HepG2 (cell line): ENCODE data around the gene QSOX1. TPM values are rescaled to one million over a fixed set of nuclear protein-coding genes. Genes with fewer than 3 reads are reported as not detected.

Source experiments
- GABPA ChIP-seq, 2 experiments: IDR thresholded peaks; 2 replicates each; pipeline ENCODE4 v1.6.1; 2011 to 2016; ENCODE audit warnings: low read depth in 2 of 2, low read length in 1 of 2, missing biosample characterization in 1 of 2, missing genetic modification characterization in 1 of 2
- MAZ ChIP-seq, 2 experiments: sonication (generic) in 1 of 2; formaldehyde crosslinking in 1 of 2; IDR thresholded peaks; 2 replicates each; pipeline versions ENCODE4 v1.5.0 to v1.6.1; 2012 to 2020; ENCODE audit warnings: low read depth in 2 of 2, mild to moderate bottlenecking in 2 of 2, borderline replicate concordance in 1 of 2, improper control_type of control experiment in 1 of 2, low read length in 1 of 2, missing genetic modification reagents in 1 of 2, moderate library complexity in 1 of 2
- MIER3 ChIP-seq: IDR thresholded peaks from 2 replicates; pipeline ENCODE4 v1.6.1; 2016; ENCODE audit warnings: missing compliant biosample characterization, borderline replicate concordance
- NONO ChIP-seq, 2 experiments: fragments of 450-650 bp in 1 of 2; sonication (generic) in 1 of 2; formaldehyde crosslinking in 1 of 2; IDR thresholded peaks in 1 of 2; conservative IDR thresholded peaks in 1 of 2; 2 replicates each; pipeline versions ENCODE4 v1.6.1 to v1.8.0; 2017 to 2022; ENCODE audit warnings: mild to moderate bottlenecking in 1 of 2, missing genetic modification reagents in 1 of 2, moderate library complexity in 1 of 2
- RFXANK ChIP-seq: IDR thresholded peaks from 2 replicates; pipeline ENCODE4 v1.6.1; 2016
- XRCC5 ChIP-seq: fragments of 200-400 bp; formaldehyde crosslinking; optimal IDR thresholded peaks from 2 replicates; pipeline ENCODE3; 2017; ENCODE audit warnings: mild to moderate bottlenecking, low read length
- ZNF101 ChIP-seq: sonication (generic); formaldehyde crosslinking; IDR thresholded peaks from 2 replicates; pipeline ENCODE4 v1.4.0; 2020; ENCODE audit warnings: mild to moderate bottlenecking, low read depth, missing genetic modification reagents, borderline replicate concordance
- ZNF264 ChIP-seq: sonication (generic); formaldehyde crosslinking; IDR thresholded peaks from 2 replicates; pipeline ENCODE4 v1.4.0; 2020; ENCODE audit warnings: missing genetic modification reagents
- ZSCAN22 ChIP-seq: sonication (generic); formaldehyde crosslinking; IDR thresholded peaks from 2 replicates; pipeline ENCODE4 v1.4.0; 2020; ENCODE audit warnings: mild to moderate bottlenecking, missing genetic modification reagents
- polyA plus RNA-seq, 8 experiments: library from polyadenylated mRNA; depleted of rRNA in 3 of 8; stranded (reverse) in 7 of 8; unstranded in 1 of 8; fragments of >200 nt; fragmentation: Illumina TruSeq in 4 of 8; extraction: Trizol in 4 of 8; gene quantifications; 2 replicates each; pipeline versions ENCODE4 v1.2.1 to v1.2.3, GENCODE V29; 2011 to 2016; ENCODE audit warnings: low read depth in 4 of 8, missing spikeins in 1 of 8, mixed read lengths in 1 of 8; ENCODE audit not compliant: insufficient read depth in 1 of 8
- total RNA-seq, 5 experiments: library from RNA; depleted of rRNA; stranded (reverse); fragments of >200 nt; fragmentation: Illumina TruSeq; extraction: Trizol; gene quantifications; 2 replicates each; pipeline ENCODE4 v1.2.3, GENCODE V29; 2016; ENCODE audit warnings: low read depth in 1 of 5
- TF ChIP-seq, protein P1 (sequence below): sonication (generic); formaldehyde crosslinking; IDR thresholded peaks from 2 replicates; pipeline ENCODE4 v1.4.0; 2020; ENCODE audit warnings: missing genetic modification reagents, mild to moderate bottlenecking, borderline replicate concordance
- TF ChIP-seq, protein P2 (sequence below): sonication (generic); formaldehyde crosslinking; IDR thresholded peaks from 2 replicates; pipeline ENCODE4 v1.4.0; 2020; ENCODE audit warnings: low read depth, mild to moderate bottlenecking, missing genetic modification reagents
- TF ChIP-seq, protein P3 (sequence below): sonication (generic); formaldehyde crosslinking; conservative IDR thresholded peaks from 2 replicates; pipeline ENCODE4 v1.4.0; 2020; ENCODE audit warnings: missing genetic modification reagents
- TF ChIP-seq, protein P4 (sequence below): sonication (generic); formaldehyde crosslinking; IDR thresholded peaks from 2 replicates; pipeline ENCODE4 v1.5.0; 2020; ENCODE audit warnings: mild to moderate bottlenecking, missing genetic modification reagents
- TF ChIP-seq, protein P5 (sequence below): sonication (generic); formaldehyde crosslinking; conservative IDR thresholded peaks from 2 replicates; pipeline ENCODE4 v1.4.0; 2020; ENCODE audit warnings: missing genetic modification reagents

QSOX1 gene
- total and polyA plus RNA-seq, 2 of the 13 experiments (the other 11 are each of a cell fraction or from before 2014, with no cell fraction given) = 6.8 to 40.2 TPM

DNA sequence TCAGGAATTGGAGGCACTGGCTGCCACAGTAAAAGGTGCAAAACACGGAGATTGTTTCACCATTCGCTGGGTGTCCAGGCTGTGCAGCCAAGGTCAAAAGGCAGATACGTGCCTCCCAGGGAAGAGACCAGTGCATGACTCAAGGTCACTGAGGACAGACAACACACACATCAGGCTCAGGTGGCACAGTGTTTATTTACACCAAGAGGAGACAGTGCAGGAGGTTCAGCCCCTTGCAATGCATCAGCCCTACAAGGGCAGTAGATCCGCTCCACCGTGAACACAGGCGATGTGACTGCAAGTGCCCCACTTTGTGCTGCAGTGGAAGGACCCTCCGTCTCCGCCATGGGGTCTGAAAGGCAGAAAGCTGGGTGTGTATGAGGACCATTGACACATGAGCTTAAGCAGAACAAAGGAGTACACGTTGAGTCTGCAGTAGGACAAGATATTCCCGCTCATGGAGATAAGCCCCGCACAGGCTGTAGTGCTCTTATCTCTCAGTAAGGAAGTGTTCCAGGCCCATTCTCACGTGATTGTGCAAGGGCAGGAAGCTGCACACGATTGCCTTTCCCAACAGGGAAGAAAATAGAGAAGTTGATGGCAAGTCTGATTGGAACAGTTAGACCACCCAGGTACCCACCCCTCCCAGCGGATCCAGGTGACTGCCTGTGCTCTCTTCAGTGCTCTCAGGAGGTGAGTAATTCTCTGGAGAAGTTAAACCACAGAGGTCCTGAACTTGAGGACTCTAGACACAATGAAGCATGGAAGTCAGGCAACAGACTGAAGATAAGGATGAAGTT, 37.5 kb upstream of the QSOX1 start (continued):
- TF ChIP-seq ZNF264 (CRISPR knock-in tag) = 0 out of 2 replicates have a peak, but pooled peaks have one; percentile 74
- TF ChIP-seq, protein P1, sequence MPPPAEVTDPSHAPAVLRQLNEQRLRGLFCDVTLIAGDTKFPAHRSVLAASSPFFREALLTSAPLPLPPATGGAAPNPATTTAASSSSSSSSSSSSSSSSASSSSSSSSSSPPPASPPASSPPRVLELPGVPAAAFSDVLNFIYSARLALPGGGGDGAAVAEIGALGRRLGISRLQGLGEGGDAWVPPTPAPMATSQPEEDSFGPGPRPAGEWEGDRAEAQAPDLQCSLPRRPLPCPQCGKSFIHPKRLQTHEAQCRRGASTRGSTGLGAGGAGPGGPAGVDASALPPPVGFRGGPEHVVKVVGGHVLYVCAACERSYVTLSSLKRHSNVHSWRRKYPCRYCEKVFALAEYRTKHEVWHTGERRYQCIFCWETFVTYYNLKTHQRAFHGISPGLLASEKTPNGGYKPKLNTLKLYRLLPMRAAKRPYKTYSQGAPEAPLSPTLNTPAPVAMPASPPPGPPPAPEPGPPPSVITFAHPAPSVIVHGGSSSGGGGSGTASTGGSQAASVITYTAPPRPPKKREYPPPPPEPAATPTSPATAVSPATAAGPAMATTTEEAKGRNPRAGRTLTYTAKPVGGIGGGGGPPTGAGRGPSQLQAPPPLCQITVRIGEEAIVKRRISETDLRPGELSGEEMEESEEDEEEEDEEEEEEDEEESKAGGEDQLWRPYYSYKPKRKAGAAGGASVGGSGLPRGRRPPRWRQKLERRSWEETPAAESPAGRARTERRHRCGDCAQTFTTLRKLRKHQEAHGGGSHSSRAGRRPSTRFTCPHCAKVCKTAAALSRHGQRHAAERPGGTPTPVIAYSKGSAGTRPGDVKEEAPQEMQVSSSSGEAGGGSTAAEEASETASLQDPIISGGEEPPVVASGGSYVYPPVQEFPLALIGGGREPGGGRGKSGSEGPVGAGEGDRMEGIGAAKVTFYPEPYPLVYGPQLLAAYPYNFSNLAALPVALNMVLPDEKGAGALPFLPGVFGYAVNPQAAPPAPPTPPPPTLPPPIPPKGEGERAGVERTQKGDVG = peak; percentile 82
- no peak for TF ChIP-seq RFXANK (CRISPR knock-in tag)
- no peak for TF ChIP-seq GABPA (IDR thresholded peaks at IDR 0.05; ENCODE audit: low read depth, low read length)
- TF ChIP-seq GABPA (CRISPR knock-in tag; IDR thresholded peaks at IDR 0.05; ENCODE audit: low read depth) = no peak
- TF ChIP-seq NONO (IDR thresholded peaks at IDR 0.05) = no peak
- peak; percentile 53; the same call in 1 of the 2 replicates for TF ChIP-seq NONO (CRISPR knock-in tag; conservative IDR thresholded peaks at IDR 0.05)
- TF ChIP-seq, protein P2, sequence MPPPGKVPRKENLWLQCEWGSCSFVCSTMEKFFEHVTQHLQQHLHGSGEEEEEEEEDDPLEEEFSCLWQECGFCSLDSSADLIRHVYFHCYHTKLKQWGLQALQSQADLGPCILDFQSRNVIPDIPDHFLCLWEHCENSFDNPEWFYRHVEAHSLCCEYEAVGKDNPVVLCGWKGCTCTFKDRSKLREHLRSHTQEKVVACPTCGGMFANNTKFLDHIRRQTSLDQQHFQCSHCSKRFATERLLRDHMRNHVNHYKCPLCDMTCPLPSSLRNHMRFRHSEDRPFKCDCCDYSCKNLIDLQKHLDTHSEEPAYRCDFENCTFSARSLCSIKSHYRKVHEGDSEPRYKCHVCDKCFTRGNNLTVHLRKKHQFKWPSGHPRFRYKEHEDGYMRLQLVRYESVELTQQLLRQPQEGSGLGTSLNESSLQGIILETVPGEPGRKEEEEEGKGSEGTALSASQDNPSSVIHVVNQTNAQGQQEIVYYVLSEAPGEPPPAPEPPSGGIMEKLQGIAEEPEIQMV (CRISPR knock-in tag) = no peak; the same call in 1 of the 2 replicates
- TF ChIP-seq, protein P3, sequence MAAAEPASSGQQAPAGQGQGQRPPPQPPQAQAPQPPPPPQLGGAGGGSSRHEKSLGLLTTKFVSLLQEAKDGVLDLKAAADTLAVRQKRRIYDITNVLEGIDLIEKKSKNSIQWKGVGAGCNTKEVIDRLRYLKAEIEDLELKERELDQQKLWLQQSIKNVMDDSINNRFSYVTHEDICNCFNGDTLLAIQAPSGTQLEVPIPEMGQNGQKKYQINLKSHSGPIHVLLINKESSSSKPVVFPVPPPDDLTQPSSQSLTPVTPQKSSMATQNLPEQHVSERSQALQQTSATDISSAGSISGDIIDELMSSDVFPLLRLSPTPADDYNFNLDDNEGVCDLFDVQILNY (CRISPR knock-in tag) = no peak
- no peak for TF ChIP-seq XRCC5
- TF ChIP-seq ZNF101 (CRISPR knock-in tag) = no peak
- TF ChIP-seq MIER3 = peak; percentile 90; the same call in 1 of the 2 replicates
- no peak for TF ChIP-seq MAZ (IDR thresholded peaks at IDR 0.05; ENCODE audit: borderline replicate concordance, low read depth, low read length)
- no peak for TF ChIP-seq MAZ (CRISPR knock-in tag; IDR thresholded peaks at IDR 0.05; ENCODE audit: low read depth)
- TF ChIP-seq, protein P4, sequence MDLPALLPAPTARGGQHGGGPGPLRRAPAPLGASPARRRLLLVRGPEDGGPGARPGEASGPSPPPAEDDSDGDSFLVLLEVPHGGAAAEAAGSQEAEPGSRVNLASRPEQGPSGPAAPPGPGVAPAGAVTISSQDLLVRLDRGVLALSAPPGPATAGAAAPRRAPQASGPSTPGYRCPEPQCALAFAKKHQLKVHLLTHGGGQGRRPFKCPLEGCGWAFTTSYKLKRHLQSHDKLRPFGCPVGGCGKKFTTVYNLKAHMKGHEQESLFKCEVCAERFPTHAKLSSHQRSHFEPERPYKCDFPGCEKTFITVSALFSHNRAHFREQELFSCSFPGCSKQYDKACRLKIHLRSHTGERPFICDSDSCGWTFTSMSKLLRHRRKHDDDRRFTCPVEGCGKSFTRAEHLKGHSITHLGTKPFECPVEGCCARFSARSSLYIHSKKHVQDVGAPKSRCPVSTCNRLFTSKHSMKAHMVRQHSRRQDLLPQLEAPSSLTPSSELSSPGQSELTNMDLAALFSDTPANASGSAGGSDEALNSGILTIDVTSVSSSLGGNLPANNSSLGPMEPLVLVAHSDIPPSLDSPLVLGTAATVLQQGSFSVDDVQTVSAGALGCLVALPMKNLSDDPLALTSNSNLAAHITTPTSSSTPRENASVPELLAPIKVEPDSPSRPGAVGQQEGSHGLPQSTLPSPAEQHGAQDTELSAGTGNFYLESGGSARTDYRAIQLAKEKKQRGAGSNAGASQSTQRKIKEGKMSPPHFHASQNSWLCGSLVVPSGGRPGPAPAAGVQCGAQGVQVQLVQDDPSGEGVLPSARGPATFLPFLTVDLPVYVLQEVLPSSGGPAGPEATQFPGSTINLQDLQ (CRISPR knock-in tag) = 0 out of 2 replicates have a peak, but pooled peaks have one; percentile 15
- TF ChIP-seq, protein P5, sequence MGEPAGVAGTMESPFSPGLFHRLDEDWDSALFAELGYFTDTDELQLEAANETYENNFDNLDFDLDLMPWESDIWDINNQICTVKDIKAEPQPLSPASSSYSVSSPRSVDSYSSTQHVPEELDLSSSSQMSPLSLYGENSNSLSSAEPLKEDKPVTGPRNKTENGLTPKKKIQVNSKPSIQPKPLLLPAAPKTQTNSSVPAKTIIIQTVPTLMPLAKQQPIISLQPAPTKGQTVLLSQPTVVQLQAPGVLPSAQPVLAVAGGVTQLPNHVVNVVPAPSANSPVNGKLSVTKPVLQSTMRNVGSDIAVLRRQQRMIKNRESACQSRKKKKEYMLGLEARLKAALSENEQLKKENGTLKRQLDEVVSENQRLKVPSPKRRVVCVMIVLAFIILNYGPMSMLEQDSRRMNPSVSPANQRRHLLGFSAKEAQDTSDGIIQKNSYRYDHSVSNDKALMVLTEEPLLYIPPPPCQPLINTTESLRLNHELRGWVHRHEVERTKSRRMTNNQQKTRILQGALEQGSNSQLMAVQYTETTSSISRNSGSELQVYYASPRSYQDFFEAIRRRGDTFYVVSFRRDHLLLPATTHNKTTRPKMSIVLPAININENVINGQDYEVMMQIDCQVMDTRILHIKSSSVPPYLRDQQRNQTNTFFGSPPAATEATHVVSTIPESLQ = no peak
- TF ChIP-seq ZSCAN22 = no peak
